ENCODE results near the gene ZFP1.

- TF ChIP-seq CTCF (IDR thresholded peaks at IDR 0.05) (no peak), POLR2A (IDR thresholded peaks at IDR 0.05) (no peak)
Measured at GRCh38 chr16:75106351-75107274, 41.7 kb upstream of the ZFP1 start.

Measured in esophagus squamous epithelium (tissue), 4 donors.